Dendritic cell treated with granulocyte-macrophage colony-stimulating factor and Interleukin-4, amounts not matched to agents 40 ng/mL and 50 ng/mL, for 4 days (primary cell): ENCODE data around the gene RASGRF2.

Experiments used
- H3K27ac Mint-ChIP-seq: one replicate; pipeline ENCODE4 v1.8.0; 2022; ENCODE audit warnings: mild to moderate bottlenecking, mixed read lengths
- H3K27me3 Mint-ChIP-seq: one replicate; pipeline ENCODE4 v1.8.0; 2022; ENCODE audit warnings: mild to moderate bottlenecking, mixed read lengths
- H3K36me3 Mint-ChIP-seq: one replicate; pipeline ENCODE4 v1.8.0; 2022; ENCODE audit warnings: low read depth, mixed read lengths
- H3K4me1 Mint-ChIP-seq: one replicate; pipeline ENCODE4 v1.8.0; 2022; ENCODE audit warnings: low read depth, mixed read lengths
- H3K4me3 Mint-ChIP-seq: one replicate; pipeline ENCODE4 v1.8.0; 2022; ENCODE audit warnings: mild to moderate bottlenecking, moderate library complexity, mixed read lengths
- H3K9me3 Mint-ChIP-seq: one replicate; pipeline ENCODE4 v1.8.0; 2022; ENCODE audit warnings: mixed read lengths
- intact Hi-C: fragments of 100-400 bp; cut with micrococcal nuclease; formaldehyde crosslinking; loops from one replicate; pipeline ENCODE4 v1.15.0; 2022

RASGRF2 gene

GRCh38 chr5:80982093-80982492, 21.9 kb downstream of the RASGRF2 start:
- Mint-ChIP-seq H3K27me3 (no peaks in the 10 kb centered on the region), H3K4me3 (no peak overlapping the region), H3K36me3 (no peaks in the 10 kb centered on the region)

DNA sequence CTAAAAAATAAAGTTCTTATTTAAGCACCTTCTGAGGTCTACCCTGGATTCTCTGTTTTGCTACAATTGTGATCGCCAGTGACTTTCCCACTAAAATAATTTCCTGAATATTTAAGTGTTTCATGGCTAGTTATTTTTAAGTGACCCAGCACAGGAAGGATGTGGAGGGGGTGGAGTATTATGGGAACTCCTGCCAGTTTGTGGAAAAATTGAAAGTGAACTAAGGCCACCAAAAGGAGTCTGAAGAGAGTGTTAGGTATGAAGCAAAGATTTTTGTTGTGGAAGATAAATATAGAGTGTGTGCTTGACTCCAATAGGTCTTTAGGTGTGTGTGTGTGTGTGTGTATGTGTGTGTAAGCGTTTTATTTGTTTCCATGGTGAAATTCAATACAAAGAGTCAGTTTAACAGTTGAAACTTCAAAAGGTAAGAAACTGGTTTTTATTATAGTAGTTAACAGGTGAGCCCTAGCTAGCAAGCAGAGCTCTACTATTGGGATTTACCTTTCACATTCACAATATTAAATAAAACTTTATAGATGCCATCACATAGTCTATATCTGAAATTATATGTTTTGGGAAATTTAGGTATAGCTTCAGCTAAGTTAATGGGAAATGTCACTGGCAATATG, 25.6 kb downstream of the RASGRF2 start:
- intact Hi-C loops, result no loop called here
- peaks cover 5% of the 10 kb centered on the region for H3K4me1 Mint-ChIP-seq
- no peaks in the 10 kb centered on the region for H3K36me3 Mint-ChIP-seq
- no peaks in the 10 kb centered on the region for H3K9me3 Mint-ChIP-seq
- H3K4me3 Mint-ChIP-seq, result no peak overlapping the region
- no peak overlapping the region for H3K27ac Mint-ChIP-seq
- H3K27me3 Mint-ChIP-seq, result no peaks in the 10 kb centered on the region

More at GRCh38 chr5:80982093-80982492, 21.9 kb downstream of the RASGRF2 start:
- intact Hi-C loops, result no loop called here
- peaks cover 5% of the 10 kb centered on the region for H3K4me1 Mint-ChIP-seq
- H3K27ac Mint-ChIP-seq, result no peak overlapping the region
- H3K9me3 Mint-ChIP-seq, result no peaks in the 10 kb centered on the region

GRCh38 chr5:80986382-80986781, 26.2 kb downstream of the RASGRF2 start:
- no peaks in the 10 kb centered on the region for H3K36me3 Mint-ChIP-seq
- H3K4me1 Mint-ChIP-seq, result peaks cover 5% of the 10 kb centered on the region
- intact Hi-C loops, result no loop called here
- H3K27me3 Mint-ChIP-seq, result no peaks in the 10 kb centered on the region
- H3K9me3 Mint-ChIP-seq, result no peaks in the 10 kb centered on the region
- H3K4me3 Mint-ChIP-seq, result no peak overlapping the region
- H3K27ac Mint-ChIP-seq, result no peak overlapping the region

DNA sequence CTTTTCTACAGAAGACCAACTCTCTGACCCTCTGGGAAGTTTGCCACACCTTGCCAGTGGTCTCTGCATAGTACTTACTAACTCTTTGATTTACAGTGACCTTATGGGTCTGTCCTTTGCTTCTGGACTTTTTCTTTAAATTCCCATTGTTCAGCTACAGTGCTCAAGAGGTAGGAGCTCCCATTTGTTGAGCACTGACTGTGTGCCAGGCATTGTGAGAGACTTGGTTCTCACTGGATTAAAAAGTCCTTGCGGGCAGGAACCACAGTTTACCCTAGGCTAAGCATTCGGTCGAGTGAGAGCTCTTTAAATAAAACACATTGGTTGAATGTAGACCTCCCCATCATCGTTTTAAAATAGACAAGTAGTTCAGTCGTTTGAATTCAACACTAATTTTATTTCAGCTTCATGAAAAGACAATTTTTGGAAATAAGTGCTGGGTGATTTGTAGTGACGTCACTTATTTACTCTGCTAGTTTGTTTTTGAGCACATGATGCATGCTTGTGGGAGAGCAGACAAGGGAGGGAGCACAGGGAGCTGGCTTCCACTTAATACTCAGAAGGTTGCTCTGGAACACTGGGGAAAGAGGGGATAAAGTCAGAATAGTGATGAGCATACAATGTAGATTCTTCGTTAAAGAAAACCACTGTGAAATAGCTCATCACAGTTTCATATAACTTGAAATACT, 27.1 kb downstream of the RASGRF2 start:
- peaks cover 5% of the 10 kb centered on the region for H3K4me1 Mint-ChIP-seq
- intact Hi-C loops, result no loop called here
- no peak overlapping the region for H3K27ac Mint-ChIP-seq
- no peaks in the 10 kb centered on the region for H3K27me3 Mint-ChIP-seq
- H3K36me3 Mint-ChIP-seq, result no peaks in the 10 kb centered on the region
- no peaks in the 10 kb centered on the region for H3K9me3 Mint-ChIP-seq
- H3K4me3 Mint-ChIP-seq, result no peak overlapping the region

DNA sequence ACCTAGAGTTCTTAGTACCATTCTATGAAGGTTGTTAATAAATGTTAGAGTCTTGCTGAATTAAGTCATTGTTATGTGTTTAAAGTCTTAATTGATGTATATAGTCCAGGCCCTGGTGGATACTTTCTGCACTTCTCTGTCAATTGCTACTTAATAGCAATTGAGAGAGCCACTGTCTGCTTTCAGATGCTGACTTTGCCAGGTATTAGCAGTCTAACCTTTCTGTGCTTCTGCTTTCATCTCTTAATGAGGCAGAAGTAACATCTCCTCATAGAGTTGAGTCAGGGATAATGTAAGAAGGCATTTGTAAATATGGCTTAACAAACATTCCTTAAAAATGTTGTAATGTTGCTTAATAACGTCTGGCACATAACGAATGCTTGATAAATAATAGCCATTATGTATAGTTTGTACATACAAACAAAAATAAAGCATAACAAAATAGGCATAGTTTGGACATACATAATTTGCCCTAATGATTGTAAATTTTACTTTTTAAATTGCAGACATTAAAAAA, 28.3 kb downstream of the RASGRF2 start:
- H3K4me1 Mint-ChIP-seq, result peaks cover 5% of the 10 kb centered on the region
- intact Hi-C loops, result no loop called here
- H3K4me3 Mint-ChIP-seq, result no peak overlapping the region
- H3K27ac Mint-ChIP-seq, result no peak overlapping the region
- H3K36me3 Mint-ChIP-seq, result no peaks in the 10 kb centered on the region
- no peaks in the 10 kb centered on the region for H3K27me3 Mint-ChIP-seq
- no peaks in the 10 kb centered on the region for H3K9me3 Mint-ChIP-seq

DNA sequence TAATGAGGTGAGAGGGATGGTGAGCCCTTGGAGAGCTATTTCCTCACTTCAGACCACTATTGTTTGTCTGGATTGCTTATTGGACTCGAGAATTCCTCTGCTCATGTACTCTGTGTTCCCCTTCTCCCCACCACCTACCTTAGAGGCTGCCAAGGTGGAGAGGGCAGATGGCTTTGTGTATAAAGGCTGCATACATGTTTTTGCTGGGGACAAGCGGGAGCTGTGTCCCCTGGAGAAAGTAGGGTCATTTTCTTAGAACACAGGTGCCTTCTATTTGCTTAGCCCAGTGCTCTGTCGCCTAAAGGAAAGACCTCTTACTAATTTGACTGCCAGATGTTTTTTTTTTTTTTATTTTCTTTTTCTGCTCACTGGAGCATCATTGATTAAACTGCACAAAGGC, 29.7 kb downstream of the RASGRF2 start:
- Mint-ChIP-seq H3K27ac (no peak overlapping the region), H3K36me3 (no peaks in the 10 kb centered on the region), H3K4me1 (peaks cover 5% of the 10 kb centered on the region), H3K4me3 (no peak overlapping the region), H3K27me3 (no peaks in the 10 kb centered on the region), H3K9me3 (no peaks in the 10 kb centered on the region)
- intact Hi-C loops, result no loop called here

DNA sequence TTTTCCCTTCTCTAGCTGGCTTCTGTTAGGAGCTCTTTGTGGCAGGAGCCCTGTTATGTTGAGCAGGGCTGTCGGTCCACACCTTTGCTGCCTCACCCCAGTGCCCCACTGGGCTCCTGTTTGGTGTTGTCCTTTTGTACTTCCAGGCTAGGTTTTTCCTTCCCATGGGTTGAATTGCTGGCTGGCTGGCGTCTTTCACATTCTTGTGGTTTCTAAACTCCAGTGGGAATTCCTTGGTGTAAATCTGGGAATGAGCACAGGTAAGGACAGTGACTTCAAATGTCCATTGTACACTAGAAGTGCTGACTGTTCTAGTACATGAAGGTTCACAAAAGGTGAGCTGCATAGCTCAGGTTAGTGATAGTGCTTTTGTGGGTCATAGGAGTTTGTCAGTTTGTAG, 30.4 kb downstream of the RASGRF2 start:
- Mint-ChIP-seq H3K9me3 (no peaks in the 10 kb centered on the region), H3K4me1 (peaks cover 4% of the 10 kb centered on the region), H3K36me3 (no peaks in the 10 kb centered on the region), H3K27ac (no peak overlapping the region), H3K27me3 (no peaks in the 10 kb centered on the region), H3K4me3 (no peak overlapping the region)
- intact Hi-C loops, result no loop called here

GRCh38 chr5:80990971-80991370, 30.8 kb downstream of the RASGRF2 start:
- no peaks in the 10 kb centered on the region for H3K27me3 Mint-ChIP-seq
- no peaks in the 10 kb centered on the region for H3K4me1 Mint-ChIP-seq
- H3K4me3 Mint-ChIP-seq, result no peak overlapping the region

GRCh38 chr5:80995908-80996307, 35.7 kb downstream of the RASGRF2 start:
- intact Hi-C loops, result no loop called here
- no peak overlapping the region for H3K27ac Mint-ChIP-seq
- no peaks in the 10 kb centered on the region for H3K36me3 Mint-ChIP-seq
- peaks cover 3% of the 10 kb centered on the region for H3K27me3 Mint-ChIP-seq
- no peaks in the 10 kb centered on the region for H3K4me1 Mint-ChIP-seq
- H3K9me3 Mint-ChIP-seq, result no peaks in the 10 kb centered on the region
- no peak overlapping the region for H3K4me3 Mint-ChIP-seq

More at GRCh38 chr5:80990971-80991370, 30.8 kb downstream of the RASGRF2 start:
- H3K27ac Mint-ChIP-seq, result no peak overlapping the region
- no peaks in the 10 kb centered on the region for H3K9me3 Mint-ChIP-seq
- no peaks in the 10 kb centered on the region for H3K36me3 Mint-ChIP-seq
- intact Hi-C loops, result no loop called here

- Mint-ChIP-seq H3K36me3 (no peaks in the 10 kb centered on the region), H3K4me1 (no peaks in the 10 kb centered on the region), H3K27me3 (peaks cover 3% of the 10 kb centered on the region), H3K4me3 (no peak overlapping the region), H3K27ac (no peak overlapping the region), H3K9me3 (no peaks in the 10 kb centered on the region)
- intact Hi-C loops, result no loop called here
Measured at GRCh38 chr5:80998590-80998979, 38.4 kb downstream of the RASGRF2 start.

- Mint-ChIP-seq H3K4me3 (no peak overlapping the region), H3K27ac (no peak overlapping the region), H3K36me3 (no peaks in the 10 kb centered on the region), H3K27me3 (peaks cover 1% of the 10 kb centered on the region), H3K4me1 (no peaks in the 10 kb centered on the region), H3K9me3 (no peaks in the 10 kb centered on the region)
- intact Hi-C loops, result no loop called here
Measured at GRCh38 chr5:81003811-81004386, 43.7 kb downstream of the RASGRF2 start.

DNA sequence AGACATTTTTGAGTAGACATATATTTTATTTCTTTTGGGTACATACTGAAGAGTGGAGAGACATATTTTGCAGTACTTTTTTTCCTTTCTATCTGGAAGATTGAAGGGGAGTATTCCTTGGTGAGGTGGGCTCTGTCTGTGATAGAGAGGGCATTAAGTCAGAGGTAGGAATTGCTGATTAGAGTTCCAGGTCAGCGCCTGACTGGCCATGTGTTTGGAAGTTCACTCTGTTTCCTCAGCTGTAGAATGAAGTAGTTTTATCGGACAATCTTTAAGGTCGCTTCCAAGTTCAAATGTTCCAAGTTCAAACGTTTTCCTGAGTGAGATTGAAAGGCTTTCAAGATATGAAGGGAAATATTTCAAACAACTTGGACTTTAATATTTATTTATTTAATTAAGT, 45.5 kb downstream of the RASGRF2 start:
- Mint-ChIP-seq H3K27ac (no peak overlapping the region), H3K4me3 (no peak overlapping the region), H3K9me3 (no peaks in the 10 kb centered on the region), H3K4me1 (no peaks in the 10 kb centered on the region), H3K36me3 (no peaks in the 10 kb centered on the region), H3K27me3 (peaks cover 1% of the 10 kb centered on the region)
- intact Hi-C loops, result no loop called here

- Mint-ChIP-seq H3K27me3 (peaks cover 1% of the 10 kb centered on the region), H3K4me3 (no peak overlapping the region), H3K27ac (no peak overlapping the region), H3K9me3 (no peaks in the 10 kb centered on the region), H3K36me3 (no peaks in the 10 kb centered on the region), H3K4me1 (no peaks in the 10 kb centered on the region)
- intact Hi-C loops, result no loop called here
Measured at GRCh38 chr5:81006231-81006630, 46.1 kb downstream of the RASGRF2 start.

GRCh38 chr5:81006947-81007636, 46.9 kb downstream of the RASGRF2 start:
- no peaks in the 10 kb centered on the region for H3K4me1 Mint-ChIP-seq
- H3K27me3 Mint-ChIP-seq, result peaks cover 1% of the 10 kb centered on the region
- intact Hi-C loops, result no loop called here
- H3K9me3 Mint-ChIP-seq, result no peaks in the 10 kb centered on the region
- no peak overlapping the region for H3K4me3 Mint-ChIP-seq
- H3K36me3 Mint-ChIP-seq, result no peaks in the 10 kb centered on the region
- H3K27ac Mint-ChIP-seq, result no peak overlapping the region
